ENCODE data around the gene PRMT2.

- TF ChIP-seq EZH2 (IDR thresholded peaks at IDR 0.05; ENCODE audit: borderline replicate concordance, insufficient read depth, low read depth, low read length, poor library complexity, severe bottlenecking): no peak
- TF ChIP-seq, protein P1, sequence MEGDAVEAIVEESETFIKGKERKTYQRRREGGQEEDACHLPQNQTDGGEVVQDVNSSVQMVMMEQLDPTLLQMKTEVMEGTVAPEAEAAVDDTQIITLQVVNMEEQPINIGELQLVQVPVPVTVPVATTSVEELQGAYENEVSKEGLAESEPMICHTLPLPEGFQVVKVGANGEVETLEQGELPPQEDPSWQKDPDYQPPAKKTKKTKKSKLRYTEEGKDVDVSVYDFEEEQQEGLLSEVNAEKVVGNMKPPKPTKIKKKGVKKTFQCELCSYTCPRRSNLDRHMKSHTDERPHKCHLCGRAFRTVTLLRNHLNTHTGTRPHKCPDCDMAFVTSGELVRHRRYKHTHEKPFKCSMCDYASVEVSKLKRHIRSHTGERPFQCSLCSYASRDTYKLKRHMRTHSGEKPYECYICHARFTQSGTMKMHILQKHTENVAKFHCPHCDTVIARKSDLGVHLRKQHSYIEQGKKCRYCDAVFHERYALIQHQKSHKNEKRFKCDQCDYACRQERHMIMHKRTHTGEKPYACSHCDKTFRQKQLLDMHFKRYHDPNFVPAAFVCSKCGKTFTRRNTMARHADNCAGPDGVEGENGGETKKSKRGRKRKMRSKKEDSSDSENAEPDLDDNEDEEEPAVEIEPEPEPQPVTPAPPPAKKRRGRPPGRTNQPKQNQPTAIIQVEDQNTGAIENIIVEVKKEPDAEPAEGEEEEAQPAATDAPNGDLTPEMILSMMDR (IDR thresholded peaks at IDR 0.05): no peak
Measured at GRCh38 chr21:46603228-46603627, 32.2 kb upstream of the PRMT2 start.

Measured in B cell (primary cell).